Measurements from ENCODE around the gene SLC34A1.
A peak's percentile ranks its signal among the peaks of the same experiment; 100 is the strongest.

The SLC34A1 gene

DNA sequence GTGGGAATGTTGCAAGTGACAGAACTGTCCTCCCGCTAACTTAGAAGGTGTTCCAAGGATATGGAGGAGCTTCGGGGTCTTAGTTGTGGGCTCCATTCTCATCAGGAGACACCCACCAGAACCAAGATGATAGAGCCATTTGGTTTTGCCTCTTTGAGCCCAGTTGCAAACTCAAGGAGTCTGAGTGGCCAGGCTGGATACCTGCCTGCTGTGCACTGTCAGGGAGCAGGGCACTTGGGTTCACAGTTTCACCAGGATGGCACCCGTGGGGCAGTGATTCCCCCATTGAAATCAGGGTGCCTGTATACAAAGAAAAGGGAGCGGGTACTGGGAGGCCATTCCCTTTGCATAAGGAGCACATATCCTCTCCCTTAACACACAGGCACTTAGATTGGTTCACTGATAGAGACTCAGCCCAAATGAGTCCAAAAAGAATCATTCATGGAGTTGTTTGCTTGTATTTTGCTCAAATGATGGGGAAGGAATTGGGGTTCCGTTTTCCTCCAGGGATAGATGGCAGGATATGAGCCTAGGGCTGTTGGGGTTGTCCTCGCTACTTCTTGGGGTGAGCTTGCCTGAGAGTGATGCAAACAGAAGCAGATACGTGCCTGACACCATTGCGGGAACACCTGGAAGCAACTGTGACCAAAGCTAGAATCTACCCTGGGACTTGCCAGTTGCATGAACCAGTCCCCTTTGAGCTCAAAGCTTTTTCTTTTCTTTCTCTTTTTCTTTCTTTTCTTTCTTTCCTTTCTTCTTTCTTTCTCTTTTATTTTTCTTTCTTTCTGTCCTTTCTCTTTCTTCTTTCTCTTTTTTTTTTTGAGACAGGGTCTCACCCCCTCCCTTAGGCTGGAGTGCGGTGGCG, 61.0 kb downstream of the SLC34A1 start:
- DNase-seq (ENCODE audit: low read depth in 2 of 2): no peak

- DNase-seq (ENCODE audit: low read depth in 2 of 2): no peak
These were observed 61.6 kb downstream of the SLC34A1 start for GRCh38 chr5:177445917-177446199.

GRCh38 chr5:177446200-177447065, 62.2 kb downstream of the SLC34A1 start, which contains the start of gene PRR7:
TSS of gene PRR7 (plus strand) at chr5:177446814. CDS start at chr5:177455068, 8,254 bp downstream.
- peak; percentile 56 for DNase-seq (ENCODE audit: low read depth in 2 of 2)

DNA sequence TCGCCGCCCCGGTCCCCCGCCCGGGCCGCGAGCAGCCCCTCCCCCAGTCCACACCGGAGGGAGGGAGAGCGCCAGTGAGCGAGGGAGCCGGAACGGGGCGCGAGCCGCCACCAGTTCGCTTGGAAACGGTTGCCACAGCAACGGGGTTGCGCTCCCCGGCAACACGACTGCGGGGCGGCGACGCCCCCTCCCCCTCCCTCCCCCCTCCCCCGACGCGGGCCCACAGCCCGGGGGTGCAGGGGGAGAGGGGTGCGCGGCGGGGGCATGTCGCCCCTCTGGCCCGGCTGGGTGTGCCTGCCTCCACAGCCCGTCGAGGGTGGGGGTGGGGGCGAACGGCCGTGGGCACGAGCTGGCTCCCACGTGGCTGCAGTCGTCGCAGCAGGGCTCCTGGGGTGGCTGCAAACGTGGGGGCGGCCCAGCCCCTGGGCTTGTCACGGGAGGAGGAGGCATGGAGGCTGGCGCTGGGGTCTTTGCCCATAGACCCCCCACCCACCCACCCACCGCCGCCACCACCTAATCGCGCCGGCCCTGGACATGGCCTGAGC, 62.9 kb downstream of the SLC34A1 start:
- DNase-seq (ENCODE audit: low read depth in 2 of 2): peak; percentile 46 to 56

GRCh38 chr5:177447611-177448243, 63.5 kb downstream of the SLC34A1 start:
- no peak for DNase-seq (ENCODE audit: low read depth in 2 of 2)

Measured in stimulated activated CD4-positive, alpha-beta T cell treated with anti-CD3 and anti-CD28 coated beads, Interleukin-4, amount 100 ng/mL, for 48 hours (primary cell).